8988T (cell line): ENCODE results near the gene C1QTNF3.
"Not testable (repeated sequence)": the region's sequence is repeated elsewhere in the genome, so short reads cannot be mapped to it uniquely, and the experiment has no call there.

Experiments used
- DNase-seq: peaks from one replicate; pipeline ENCODE4 v3.0.0; 2011

C1QTNF3 gene

GRCh38 chr5:34017254-34017653 is 25.8 kb downstream of the C1QTNF3 start:
- no peak for DNase-seq

- no peak for DNase-seq
These were observed 26.3 kb downstream of the C1QTNF3 start for GRCh38 chr5:34016750-34017149.

- DNase-seq: no peak
These were observed 26.8 kb downstream of the C1QTNF3 start for GRCh38 chr5:34016222-34016621.

GRCh38 chr5:34015120-34015822 is 27.7 kb downstream of the C1QTNF3 start:
- no peak for DNase-seq

GRCh38 chr5:34014626-34015025 is 28.4 kb downstream of the C1QTNF3 start:
- no peak for DNase-seq

GRCh38 chr5:34013547-34013946 is 29.5 kb downstream of the C1QTNF3 start:
- DNase-seq: no peak

GRCh38 chr5:34012791-34013190 is 30.2 kb downstream of the C1QTNF3 start:
- DNase-seq: no peak

- DNase-seq: no peak
These were observed 31.5 kb downstream of the C1QTNF3 start for GRCh38 chr5:34011536-34011935.

GRCh38 chr5:34010146-34010545 is 32.9 kb downstream of the C1QTNF3 start:
- DNase-seq: not testable (repeated sequence)

- no peak for DNase-seq
These were observed 33.4 kb downstream of the C1QTNF3 start for GRCh38 chr5:34009610-34010009.

- DNase-seq: no peak
These were observed 34.2 kb downstream of the C1QTNF3 start for GRCh38 chr5:34008802-34009201.

- peak; percentile 93 for DNase-seq
These were observed 35.1 kb downstream of the C1QTNF3 start, which contains the start of gene AMACR for GRCh38 chr5:34007621-34008600. Gene AMACR (minus strand): TSS chr5:34008050. CDS start chr5:34008019, 31 bp downstream.

- no peak for DNase-seq
These were observed 35.8 kb downstream of the C1QTNF3 start for GRCh38 chr5:34007201-34007620.

- no peak for DNase-seq
These were observed 37.3 kb downstream of the C1QTNF3 start for GRCh38 chr5:34005681-34006080.

- DNase-seq: no peak
These were observed 37.8 kb downstream of the C1QTNF3 start for GRCh38 chr5:34005211-34005610.

- DNase-seq: no peak
These were observed 39.1 kb downstream of the C1QTNF3 start for GRCh38 chr5:34003941-34004340.

GRCh38 chr5:34002629-34003328 is 40.2 kb downstream of the C1QTNF3 start:
- DNase-seq: no peak

- DNase-seq: no peak
These were observed 41.7 kb downstream of the C1QTNF3 start for GRCh38 chr5:34001241-34001841.

GRCh38 chr5:33999978-34000377 is 43.0 kb downstream of the C1QTNF3 start:
- no peak for DNase-seq

- no peak for DNase-seq
These were observed 45.6 kb downstream of the C1QTNF3 start for GRCh38 chr5:33997331-33997983.

- DNase-seq: no peak
These were observed 47.1 kb downstream of the C1QTNF3 start for GRCh38 chr5:33995865-33996264.

- no peak for DNase-seq
These were observed 48.2 kb downstream of the C1QTNF3 start for GRCh38 chr5:33994845-33995244.
